D341Med (cell line): ENCODE results near the gene WSCD2.
"Not testable (repeated sequence)": the region's sequence is repeated elsewhere in the genome, so short reads cannot be mapped to it uniquely, and the experiment has no call there.

Experiments
- DNase-seq: peaks from one replicate; pipeline ENCODE4 v3.0.0; 2012; ENCODE audit warnings: low spot score

WSCD2 gene

DNA sequence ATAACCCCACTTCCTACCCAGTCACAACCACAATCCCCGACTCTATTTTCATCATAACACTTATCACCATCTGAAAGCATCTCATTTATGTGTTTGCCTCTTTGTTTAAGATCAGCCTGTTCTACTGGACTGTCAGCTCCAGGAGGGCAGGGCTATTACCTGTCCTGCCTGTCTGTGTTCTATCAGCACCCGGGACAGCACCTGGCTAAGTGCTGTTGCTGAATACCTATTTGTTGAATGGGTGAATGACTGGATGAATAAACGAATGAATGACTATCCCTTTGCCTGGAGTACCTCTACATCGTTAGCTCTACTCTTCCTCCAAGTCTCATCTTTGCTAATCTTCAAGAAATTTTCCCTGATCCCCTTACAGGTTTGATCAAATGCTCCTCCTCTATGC, 69.0 kb downstream of the WSCD2 start:
- DNase-seq = no peak

GRCh38 chr12:108199106-108199505, 70.0 kb downstream of the WSCD2 start:
- DNase-seq = no peak

DNA sequence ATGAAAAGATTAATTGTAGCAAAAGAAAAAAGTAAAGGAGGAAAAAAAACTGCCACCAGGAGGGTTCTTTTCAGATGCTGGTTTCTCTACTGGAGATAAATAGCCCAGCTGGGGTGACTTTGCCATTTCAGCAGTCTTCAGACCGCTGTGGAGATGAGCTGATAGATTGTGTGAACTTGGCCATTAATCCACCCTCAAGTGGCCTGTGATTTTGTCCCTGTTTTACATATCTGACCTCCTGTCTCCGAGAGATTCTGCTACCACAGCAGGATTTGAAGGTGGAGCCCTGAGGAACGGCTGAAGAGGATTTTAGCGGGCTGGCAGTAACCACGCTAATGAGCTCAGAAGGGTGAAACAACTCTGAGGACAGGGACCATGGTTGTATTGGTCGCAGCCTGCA, 72.7 kb downstream of the WSCD2 start:
- no peak for DNase-seq

- DNase-seq = no peak
Measured at GRCh38 chr12:108204117-108204987, 75.3 kb downstream of the WSCD2 start.

- DNase-seq = no peak
Measured at GRCh38 chr12:108205864-108206263, 76.8 kb downstream of the WSCD2 start.

- no peak for DNase-seq
Measured at GRCh38 chr12:108207791-108208730, 79.0 kb downstream of the WSCD2 start.

GRCh38 chr12:108210001-108210400, 80.9 kb downstream of the WSCD2 start:
- DNase-seq = no peak

DNA sequence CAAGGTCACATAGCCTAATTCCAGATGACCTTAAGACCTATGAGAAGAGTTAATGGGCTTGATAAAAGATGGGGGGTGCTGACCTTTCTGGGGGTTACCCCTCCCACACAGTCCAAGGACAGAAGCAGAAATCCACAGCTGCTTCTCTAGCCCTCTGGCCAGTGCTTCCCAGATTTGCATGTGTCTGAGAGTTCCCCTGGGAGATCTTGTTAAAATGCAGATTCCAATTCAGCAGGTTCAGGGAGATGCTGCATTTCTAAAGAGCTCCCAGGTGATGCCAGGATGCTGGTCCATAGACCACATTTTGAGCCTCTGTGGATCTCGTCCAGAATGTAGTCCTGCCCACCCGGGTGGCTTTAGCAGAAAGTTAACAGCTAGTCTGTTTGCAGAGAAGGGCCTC, 82.1 kb downstream of the WSCD2 start:
- DNase-seq = no peak

DNA sequence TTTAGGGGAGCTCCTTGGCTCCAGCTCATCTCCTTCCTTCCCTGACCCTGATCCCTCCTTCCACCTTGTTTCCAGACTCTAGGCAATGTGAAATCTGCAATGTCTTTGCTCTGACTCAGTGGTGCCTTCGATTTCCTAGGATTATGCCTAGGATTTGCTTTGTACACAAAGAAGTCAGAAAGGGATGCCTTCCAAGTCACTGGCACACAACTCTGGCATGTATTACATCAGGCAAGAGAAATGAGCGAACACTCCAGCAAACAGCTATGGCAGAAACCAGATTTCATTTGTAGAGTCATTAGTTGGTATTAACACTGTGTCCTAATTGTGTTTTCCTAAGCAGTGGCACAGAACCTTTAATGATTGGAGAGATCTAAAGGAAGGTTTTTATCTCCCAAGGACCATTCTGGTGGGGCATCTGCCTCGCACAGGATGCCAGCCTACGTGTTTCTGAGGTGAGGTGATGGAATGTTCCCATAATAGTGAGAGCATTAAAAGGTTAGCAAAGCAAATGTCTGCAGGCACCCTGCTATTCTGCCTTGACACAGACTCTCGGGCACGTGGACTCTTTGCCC, 84.9 kb downstream of the WSCD2 start:
- no peak for DNase-seq

GRCh38 chr12:108214486-108214885, 85.4 kb downstream of the WSCD2 start:
- DNase-seq = no peak

DNA sequence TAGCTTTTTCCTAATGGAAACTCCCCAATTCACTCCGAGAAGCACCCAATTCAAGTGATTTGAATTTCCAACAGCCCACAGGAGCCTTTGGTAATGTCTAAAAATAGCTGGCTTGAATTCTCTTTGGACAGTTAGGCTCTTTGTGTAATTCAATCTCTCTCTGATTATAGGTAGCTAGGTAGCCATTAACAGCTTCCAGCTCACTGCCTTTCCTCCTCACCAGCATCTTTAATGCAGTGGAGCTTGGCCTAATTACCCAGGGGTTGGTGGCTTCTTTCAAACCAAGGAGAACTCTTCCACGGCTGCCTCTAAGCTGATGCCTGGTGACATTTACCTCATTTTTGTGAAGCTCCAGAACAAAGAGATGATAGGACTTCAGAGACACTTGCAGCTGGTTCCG, 86.4 kb downstream of the WSCD2 start:
- no peak for DNase-seq

- no peak for DNase-seq
Measured at GRCh38 chr12:108218921-108219320, 89.8 kb downstream of the WSCD2 start.

DNA sequence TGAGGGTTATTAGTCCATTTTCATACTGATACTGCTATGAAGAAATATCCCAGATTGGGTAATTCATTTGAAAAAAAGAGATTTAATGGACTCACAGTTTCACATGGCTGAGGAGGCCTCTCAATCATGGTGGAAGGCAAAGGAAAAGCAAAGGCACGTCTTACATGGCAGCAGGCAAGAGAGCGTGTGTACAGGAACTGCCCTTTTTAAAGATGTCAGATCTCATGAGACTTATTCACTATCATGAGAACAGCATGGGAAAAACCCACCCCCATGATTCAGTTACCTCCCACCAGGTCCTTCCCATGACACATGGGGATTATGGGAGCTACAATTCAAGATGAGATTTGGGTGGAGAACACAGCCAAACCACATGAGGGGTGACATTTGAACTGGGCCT, 96.0 kb downstream of the WSCD2 start:
- DNase-seq = not testable (repeated sequence)

GRCh38 chr12:108226866-108227265, 97.8 kb downstream of the WSCD2 start:
- DNase-seq = no peak

- DNase-seq = no peak
Measured at GRCh38 chr12:108228746-108229145, 99.7 kb downstream of the WSCD2 start.

DNA sequence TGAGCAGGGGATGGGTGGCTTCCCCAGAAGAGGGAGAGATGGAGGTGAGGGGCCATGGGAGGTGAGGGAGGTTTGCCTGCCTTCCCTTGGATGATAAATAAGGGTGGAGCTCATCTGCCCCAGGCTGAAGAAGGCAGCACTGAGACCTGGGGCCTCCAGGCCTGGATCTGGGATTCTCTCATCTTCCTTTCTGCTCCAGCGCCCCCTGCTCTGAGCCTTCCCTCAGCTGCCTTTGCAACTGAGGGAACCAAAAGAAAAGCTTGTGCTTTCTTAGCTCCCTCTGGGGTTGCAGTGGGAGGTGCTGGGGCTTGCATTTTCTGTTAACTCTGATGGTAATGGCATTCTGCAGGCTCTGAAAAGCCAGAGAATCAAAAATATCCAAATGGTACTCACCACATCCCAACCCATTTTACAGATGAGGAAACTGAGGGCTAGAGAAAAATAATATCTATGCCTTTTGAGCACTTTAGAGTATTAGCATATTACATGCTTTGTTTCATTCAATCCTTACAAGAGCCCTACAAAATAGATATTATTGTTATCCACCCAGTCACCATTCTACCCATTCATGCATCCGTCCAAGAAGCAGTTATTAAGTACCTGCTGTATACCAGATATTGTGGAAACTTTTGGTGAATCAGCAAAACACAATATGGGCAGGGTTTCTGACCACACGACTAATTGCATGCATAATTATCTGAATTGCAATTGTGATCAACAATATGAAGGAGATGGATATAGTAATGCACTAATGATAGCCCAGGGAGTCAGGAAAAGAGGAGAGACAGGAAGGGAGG, 102.2 kb downstream of the WSCD2 start:
- no peak for DNase-seq

DNA sequence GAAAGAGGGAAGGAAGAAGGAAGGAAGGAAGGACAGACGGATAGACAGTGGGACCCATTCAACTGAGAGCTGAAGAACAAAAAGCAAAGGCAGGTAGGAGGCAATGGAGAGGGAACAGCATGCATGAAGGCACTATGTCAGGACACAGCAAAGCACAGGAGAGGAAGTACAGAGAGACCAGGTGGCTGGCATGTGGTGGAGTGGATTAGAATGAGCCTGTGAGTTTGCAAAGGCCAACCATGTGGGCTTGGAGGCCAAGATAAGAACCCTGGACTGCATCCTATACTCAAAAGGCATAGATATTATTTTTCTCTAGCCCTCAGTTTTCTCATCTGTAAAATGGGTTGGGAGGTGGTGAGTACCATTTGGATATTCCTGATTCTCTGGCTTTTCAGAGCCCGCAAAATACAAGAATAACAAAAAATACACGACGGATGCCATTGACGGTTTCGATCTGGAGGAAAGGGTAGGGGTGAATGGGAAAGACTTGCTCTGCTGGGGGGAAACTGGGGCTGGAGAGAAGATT, 102.9 kb downstream of the WSCD2 start:
- DNase-seq = no peak

DNA sequence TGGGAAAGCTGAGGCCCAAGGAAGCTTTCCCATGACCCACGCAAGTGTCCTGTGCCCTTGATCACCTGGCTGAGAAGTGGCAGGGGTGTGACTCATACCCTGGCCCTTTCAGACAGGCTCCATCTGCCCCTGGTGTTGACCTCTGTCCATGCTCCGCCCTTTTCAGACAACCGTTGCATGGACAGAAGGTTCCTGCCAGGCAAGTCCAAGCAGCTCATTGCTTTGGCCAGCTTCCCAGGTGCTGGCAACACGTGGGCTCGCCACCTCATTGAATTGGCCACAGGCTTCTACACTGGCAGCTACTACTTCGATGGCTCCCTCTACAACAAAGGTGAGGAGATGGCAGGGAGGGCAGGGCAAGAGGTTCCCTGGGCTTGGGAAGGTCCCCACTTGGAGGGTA, 103.5 kb downstream of the WSCD2 start:
- DNase-seq = no peak

GRCh38 chr12:108234158-108234557, 105.1 kb downstream of the WSCD2 start:
- peak; percentile 46 for DNase-seq

DNA sequence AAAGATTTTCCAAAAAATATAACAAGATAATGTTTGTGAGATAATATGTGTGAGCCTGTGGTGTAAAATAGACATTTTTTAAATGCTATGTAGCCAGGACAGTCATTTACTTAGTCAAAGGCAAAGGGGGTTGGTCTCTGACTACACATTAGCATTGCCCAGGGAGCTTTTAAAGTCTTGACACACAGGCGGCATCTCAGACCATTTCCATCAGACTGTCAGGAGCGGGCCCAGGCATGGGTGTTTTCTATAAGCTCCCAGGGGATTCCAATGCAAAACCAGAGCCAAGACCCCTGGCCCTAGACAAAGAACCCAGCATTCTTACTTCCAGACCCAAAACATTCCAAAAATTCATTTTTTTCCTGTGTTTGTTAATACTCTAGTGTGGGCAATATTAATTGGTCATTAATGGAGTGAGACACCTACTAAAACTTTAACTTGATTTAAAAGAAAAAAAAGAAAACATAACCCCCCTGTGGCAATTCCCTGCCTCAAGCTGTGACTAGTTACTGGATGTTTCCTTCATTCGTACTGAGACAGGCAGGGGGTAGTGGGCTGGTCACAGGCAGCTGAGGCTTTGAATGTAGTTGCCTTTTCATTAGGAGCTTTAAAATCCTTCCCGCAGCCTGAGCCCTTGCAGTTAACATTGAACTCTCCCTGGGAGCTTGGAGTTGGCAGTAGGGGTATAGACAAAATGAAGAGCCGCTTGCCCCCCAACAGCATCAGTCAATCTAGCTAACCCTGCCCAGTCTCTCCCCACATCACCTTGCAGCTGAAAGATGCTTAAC, 106.3 kb downstream of the WSCD2 start:
- no peak for DNase-seq

- no peak for DNase-seq
Measured at GRCh38 chr12:108235985-108236263, 106.8 kb downstream of the WSCD2 start.
